PC-3 (cell line): Measurements from ENCODE around the gene GLT6D1. TPM values are rescaled to one million over a fixed set of nuclear protein-coding genes. Genes with fewer than 3 reads are reported as not detected.

ENCODE experiments used
- ATAC-seq: fragments of 200-7000 bp; cut with Tn5 transposase; 2 replicates; pipeline ENCODE4 v1.9.1; 2020; ENCODE audit warnings: mild to moderate bottlenecking, moderate library complexity
- BruUV-seq: library from RNA; stranded (reverse); fragments of 400-500 nt; replicated peaks from 2 replicates; lab custom pipeline; 2021; lab: Mats Ljungman, UMichigan
- CTCF ChIA-PET: fragments of 300-600 bp; sonication (Branson Sonifier 250); formaldehyde crosslinking; loops from one replicate; lab custom pipeline; 2022; ENCODE audit warnings: antibody characterized with exemption; lab: Charles Lee
- POLR2A ChIA-PET: fragments of 300-600 bp; sonication (Branson Sonifier 250); formaldehyde crosslinking; loops from one replicate; lab custom pipeline; 2022; ENCODE audit warnings: antibody characterized with exemption; ENCODE audit not compliant: unreplicated experiment; lab: Charles Lee
- DNase-seq: peaks from one replicate; pipeline ENCODE4 v3.0.0-alpha.2; 2015
- H2AFZ ChIP-seq: fragments of 300-600 bp; sonication (generic); 2 replicates; pipeline ENCODE4 v1.6.0; 2016; ENCODE audit warnings: antibody characterized with exemption, low read length
- H3F3A ChIP-seq: fragments of 300-600 bp; sonication (generic); one replicate; pipeline ENCODE4 v1.6.0; 2017; ENCODE audit warnings: antibody characterized with exemption, low read length, control low read depth, mild to moderate bottlenecking; ENCODE audit not compliant: unreplicated experiment
- H3K27ac ChIP-seq: fragments of 300-600 bp; sonication (generic); 2 replicates; pipeline ENCODE4 v1.5.1; 2016; ENCODE audit warnings: mild to moderate bottlenecking, low read length
- H3K27me3 ChIP-seq: fragments of 300-600 bp; sonication (generic); 2 replicates; pipeline ENCODE4 v1.6.1; 2016; ENCODE audit warnings: low read length, mixed read lengths
- H3K36me3 ChIP-seq: fragments of 300-600 bp; sonication (generic); 2 replicates; pipeline ENCODE4 v1.6.1; 2016; ENCODE audit warnings: low read depth, mixed run types, low read length, mixed read lengths
- H3K4me1 ChIP-seq: fragments of 300-600 bp; sonication (generic); 2 replicates; pipeline ENCODE4 v1.5.1; 2016; ENCODE audit warnings: low read length; ENCODE audit not compliant: insufficient read depth
- H3K4me2 ChIP-seq: fragments of 300-600 bp; sonication (generic); 2 replicates; pipeline ENCODE4 v1.6.0; 2016; ENCODE audit warnings: low read length
- H3K4me3 ChIP-seq: fragments of 300-600 bp; sonication (generic); 2 replicates; pipeline ENCODE4 v1.5.1; 2016; ENCODE audit warnings: mild to moderate bottlenecking, low read length, mixed read lengths
- H3K79me2 ChIP-seq: fragments of 300-600 bp; sonication (generic); 2 replicates; pipeline ENCODE4 v1.6.1; 2017; ENCODE audit warnings: low read length, mixed read lengths
- H3K9ac ChIP-seq: fragments of 300-600 bp; sonication (generic); 2 replicates; pipeline ENCODE4 v1.6.0; 2016; ENCODE audit warnings: mild to moderate bottlenecking, low read length
- H3K9me2 ChIP-seq: fragments of 300-600 bp; sonication (generic); replicated peaks from 2 replicates; pipeline ENCODE4 v1.6.1; 2016; ENCODE audit warnings: mixed run types, low read length, mixed read lengths
- H3K9me3 ChIP-seq: fragments of 300-600 bp; sonication (generic); 2 replicates; pipeline ENCODE4 v1.6.1; 2016; ENCODE audit warnings: low read length, mixed read lengths
- H4K20me1 ChIP-seq: fragments of 300-600 bp; sonication (generic); 2 replicates; pipeline ENCODE4 v1.6.1; 2016; ENCODE audit warnings: low read length, mixed read lengths
- CTCF ChIP-seq: fragments of 300-600 bp; sonication (generic); conservative IDR thresholded peaks from 2 replicates; pipeline ENCODE4 v1.5.1; 2017; ENCODE audit warnings: antibody characterized with exemption, low read depth, mild to moderate bottlenecking, low read length
- EZH2 ChIP-seq: fragments of 300-600 bp; sonication (generic); IDR thresholded peaks from one replicate; pipeline ENCODE4 v1.6.1; 2017; ENCODE audit warnings: antibody characterized with exemption, mild to moderate bottlenecking, low read length; ENCODE audit not compliant: unreplicated experiment
- EZH2phosphoT487 ChIP-seq: fragments of 300-600 bp; sonication (generic); IDR thresholded peaks from 2 replicates; pipeline ENCODE4 v1.6.1; 2018; ENCODE audit warnings: mild to moderate bottlenecking, antibody characterized with exemption, low read length, borderline replicate concordance
- intact Hi-C: fragments of 100-400 bp; cut with micrococcal nuclease; formaldehyde crosslinking; loops from 2 replicates; pipeline ENCODE4 v1.9.0; 2023
- total RNA-seq: library from RNA; depleted of rRNA; stranded (reverse); fragments of >200 nt; gene quantifications from 2 replicates; pipeline ENCODE4 v1.2.3, GENCODE V29; 2014

The GLT6D1 gene
- total RNA-seq, 1 experiment from 2014 or later = not detected

GRCh38 chr9:135684691-135685090, 45.4 kb upstream of the GLT6D1 start:
- no TSS peak for BruUV-seq
- Histone ChIP-seq H3K4me2 (no peak overlapping the region), H3K4me3 (no peak overlapping the region), H3K36me3 (no peaks in the 10 kb centered on the region), H2AFZ (no peak overlapping the region), H4K20me1 (no peaks in the 10 kb centered on the region), H3K9me3 (no peaks in the 10 kb centered on the region), H3K27ac (no peak overlapping the region), H3K4me1 (no peaks in the 10 kb centered on the region), H3K9me2 (no peaks in the 10 kb centered on the region), H3K79me2 (no peaks in the 10 kb centered on the region), H3K9ac (no peak overlapping the region), H3K27me3 (no peaks in the 10 kb centered on the region), H3F3A (no peaks in the 10 kb centered on the region)
- ChIA-PET POLR2A (no interaction called here), CTCF (no interaction called here)
- TF ChIP-seq EZH2 = no peak
- DNase-seq = no peak
- ATAC-seq = no peak
- intact Hi-C loops = no loop called here

- no peak for ATAC-seq
- TF ChIP-seq CTCF (no peak), EZH2 (no peak), EZH2phosphoT487 (no peak)
- ChIA-PET CTCF (no interaction called here), POLR2A (no interaction called here)
- intact Hi-C loops = no loop called here
- Histone ChIP-seq H3K79me2 (no peaks in the 10 kb centered on the region), H3K9me3 (no peaks in the 10 kb centered on the region), H4K20me1 (no peaks in the 10 kb centered on the region), H3K4me3 (no peak overlapping the region), H3K4me2 (no peak overlapping the region), H2AFZ (no peak overlapping the region), H3K27ac (no peak overlapping the region), H3F3A (no peaks in the 10 kb centered on the region), H3K4me1 (no peaks in the 10 kb centered on the region), H3K36me3 (no peaks in the 10 kb centered on the region), H3K9ac (no peak overlapping the region), H3K9me2 (no peaks in the 10 kb centered on the region), H3K27me3 (no peaks in the 10 kb centered on the region)
- no peak for DNase-seq
- no TSS peak for BruUV-seq
These were observed 44.2 kb upstream of the GLT6D1 start for GRCh38 chr9:135683401-135684034.

GRCh38 chr9:135681161-135681560, 41.8 kb upstream of the GLT6D1 start:
- no peaks in the 10 kb centered on the region for H3K79me2 ChIP-seq
- ChIA-PET CTCF (no interaction called here), POLR2A (no interaction called here)
- no peaks in the 10 kb centered on the region for H4K20me1 ChIP-seq
- no peak overlapping the region for H3K4me2 ChIP-seq
- intact Hi-C loops = no loop called here
- no peak overlapping the region for H2AFZ ChIP-seq
- TF ChIP-seq EZH2phosphoT487 = no peak
- TF ChIP-seq CTCF = no peak
- TF ChIP-seq EZH2 = no peak
- H3F3A ChIP-seq = no peaks in the 10 kb centered on the region
- no peak for DNase-seq
- H3K9me2 ChIP-seq = no peaks in the 10 kb centered on the region
- BruUV-seq = no TSS peak
- ATAC-seq = no peak
- H3K9ac ChIP-seq = no peak overlapping the region
- no peak overlapping the region for H3K4me3 ChIP-seq
- no peak overlapping the region for H3K27ac ChIP-seq
- H3K36me3 ChIP-seq = no peaks in the 10 kb centered on the region
- H3K4me1 ChIP-seq = no peaks in the 10 kb centered on the region
- H3K27me3 ChIP-seq = no peaks in the 10 kb centered on the region
- no peaks in the 10 kb centered on the region for H3K9me3 ChIP-seq
